ENCODE measurements around the gene ANTKMT.

The ANTKMT gene

GRCh38 chr16:700684-701584 is 20.0 kb upstream of the ANTKMT start:
- DNase-seq, result no peak

GRCh38 chr16:702341-702740 is 18.6 kb upstream of the ANTKMT start:
- no peak for DNase-seq

GRCh38 chr16:703406-703805 is 17.5 kb upstream of the ANTKMT start:
- no peak for DNase-seq

GRCh38 chr16:704047-704446 is 16.9 kb upstream of the ANTKMT start:
- no peak for DNase-seq

GRCh38 chr16:704552-705380 is 16.2 kb upstream of the ANTKMT start:
- no peak for DNase-seq

GRCh38 chr16:705431-706188 is 15.3 kb upstream of the ANTKMT start, which contains the start of gene FBXL16:
TSS of gene FBXL16 (minus strand) at chr16:705801. CDS start at chr16:697405, 8,396 bp downstream.
- peak; percentile 60 for DNase-seq

- DNase-seq, result no peak
Observed at GRCh38 chr16:706189-707061, 14.5 kb upstream of the ANTKMT start.

- no peak for DNase-seq
Observed at GRCh38 chr16:707062-707538, 13.8 kb upstream of the ANTKMT start.

- no peak for DNase-seq
Observed at GRCh38 chr16:708019-708418, 12.9 kb upstream of the ANTKMT start.

- DNase-seq, result no peak
Observed at GRCh38 chr16:708959-709358, 12.0 kb upstream of the ANTKMT start.

GRCh38 chr16:709566-710499 is 11.1 kb upstream of the ANTKMT start:
- peak; percentile 94 for DNase-seq

- no peak for DNase-seq
Observed at GRCh38 chr16:710500-711075, 10.4 kb upstream of the ANTKMT start.

GRCh38 chr16:711084-711483 is 9.9 kb upstream of the ANTKMT start:
- no peak for DNase-seq

- peak; percentile 49 for DNase-seq
Observed at GRCh38 chr16:711548-712320, 9.2 kb upstream of the ANTKMT start.

- DNase-seq, result peak; percentile 25
Observed at GRCh38 chr16:712740-713250, 8.2 kb upstream of the ANTKMT start.

GRCh38 chr16:714079-714478 is 6.9 kb upstream of the ANTKMT start:
- DNase-seq, result no peak

GRCh38 chr16:714558-715476 is 6.1 kb upstream of the ANTKMT start, which contains the start of gene METRN:
TSS of gene METRN (plus strand) at chr16:715118. CDS start at chr16:715290, 172 bp downstream.
- DNase-seq, result peak; percentile 92

Data from NCI-H2227 treated with DMSO at 0.1 percent for 48 hours (cell line).